Activated T-cell treated with anti-CD3 and anti-CD28 coated beads for 4 hours (primary cell): Measurements from ENCODE around the gene PLK2.
A peak's percentile ranks its signal among the peaks of the same experiment; 100 is the strongest.

Experiments used
- DNase-seq: peaks from one replicate; pipeline ENCODE4 v3.0.0-alpha.2; 2020

The PLK2 gene

GRCh38 chr5:58477760-58478376, 18.0 kb upstream of the PLK2 start:
- no peak for DNase-seq

- DNase-seq, result no peak
Measured at GRCh38 chr5:58475404-58475803, 15.5 kb upstream of the PLK2 start.

GRCh38 chr5:58469896-58470295, 10.0 kb upstream of the PLK2 start:
- DNase-seq, result no peak

- no peak for DNase-seq
Measured at GRCh38 chr5:58466939-58467338, 7.1 kb upstream of the PLK2 start.

GRCh38 chr5:58462623-58463230, 2.8 kb upstream of the PLK2 start:
- peak; percentile 45 for DNase-seq

- DNase-seq, result no peak
Measured at GRCh38 chr5:58462154-58462553, 2.3 kb upstream of the PLK2 start.

- peak; percentile 90 for DNase-seq
Measured at GRCh38 chr5:58460732-58461286, 923 bp upstream of the PLK2 start.

- no peak for DNase-seq
Measured at GRCh38 chr5:58459146-58460001, 512 bp downstream of the PLK2 start.

- no peak for DNase-seq
Measured at GRCh38 chr5:58458743-58459145, 1.1 kb downstream of the PLK2 start.

- DNase-seq, result no peak
Measured at GRCh38 chr5:58458141-58458742, 1.6 kb downstream of the PLK2 start.

- no peak for DNase-seq
Measured at GRCh38 chr5:58457050-58457449, 2.8 kb downstream of the PLK2 start.

GRCh38 chr5:58456486-58456885, 3.4 kb downstream of the PLK2 start:
- no peak for DNase-seq

GRCh38 chr5:58456026-58456425, 3.9 kb downstream of the PLK2 start:
- no peak for DNase-seq

- DNase-seq, result no peak
Measured at GRCh38 chr5:58455480-58455879, 4.4 kb downstream of the PLK2 start.

- no peak for DNase-seq
Measured at GRCh38 chr5:58455066-58455465, 4.8 kb downstream of the PLK2 start.

GRCh38 chr5:58454025-58454424, 5.9 kb downstream of the PLK2 start:
- no peak for DNase-seq

GRCh38 chr5:58453306-58453705, 6.6 kb downstream of the PLK2 start:
- no peak for DNase-seq

- DNase-seq, result no peak
Measured at GRCh38 chr5:58452566-58453258, 7.2 kb downstream of the PLK2 start.

- no peak for DNase-seq
Measured at GRCh38 chr5:58451732-58452565, 7.9 kb downstream of the PLK2 start.

- no peak for DNase-seq
Measured at GRCh38 chr5:58450811-58451629, 8.9 kb downstream of the PLK2 start.

GRCh38 chr5:58450018-58450417, 9.9 kb downstream of the PLK2 start:
- no peak for DNase-seq
